Muscle of back (tissue), 13 donors: ENCODE results near the gene PCK2. TPM values are rescaled to one million over a fixed set of nuclear protein-coding genes. Genes with fewer than 3 reads are reported as not detected.
A peak's percentile ranks its signal among the peaks of the same experiment; 100 is the strongest.
"Not testable (repeated sequence)": the region's sequence is repeated elsewhere in the genome, so short reads cannot be mapped to it uniquely, and the experiment has no call there.

Experiments used
- DNase-seq, 3 donors: peaks; one replicate each; pipeline versions ENCODE4 v3.0.0 to v3.0.0-alpha.2; 2013
- long read RNA-seq, 9 donors: transcript quantifications; one replicate each; lab custom pipeline, GENCODE V29; 2026
- polyA plus RNA-seq, 10 donors: library from polyadenylated mRNA; unstranded; fragments of 120-200 nt; gene quantifications; one replicate each; pipeline ENCODE4 v1.2.1, GENCODE V29; 2013; ENCODE audit not compliant: insufficient read length in 10 of 10

PCK2 gene
- polyA plus RNA-seq = 1 to 10 TPM; 2.8 to 6.0 (median 3.5) TPM
- long read RNA-seq, donor 1, partial matches to known transcripts = 0 of 1 reads
- long read RNA-seq, donor 1, other reads (novel, unspliced or antisense) = 0 of 1 reads
- long read RNA-seq, donor 2 = 0 reads
- long read RNA-seq, donor 3 = 0 reads
- long read RNA-seq, donor 4 = 0 reads
- long read RNA-seq, donor 5, partial matches to known transcripts = 0 of 1 reads
- long read RNA-seq, donor 5, other reads (novel, unspliced or antisense) = 0 of 1 reads
- long read RNA-seq, donor 6 = 0 reads
- long read RNA-seq, donor 7 = 0 reads
- long read RNA-seq, donor 8 = 0 reads
- long read RNA-seq, donor 9 = 0 reads

- DNase-seq = peak; percentile 66 to 93 (median 86)
Measured at GRCh38 chr14:24093901-24094840, at the start of gene PCK2. PCK2 (plus strand) TSS chr14:24094311; CDS start chr14:24094406, 95 bp downstream.

GRCh38 chr14:24049002-24049401 is 45.1 kb upstream of the PCK2 start:
- DNase-seq = not testable (repeated sequence)

GRCh38 chr14:24050753-24051152 is 43.4 kb upstream of the PCK2 start:
- not testable (repeated sequence) for DNase-seq

- DNase-seq = no peak
Measured at GRCh38 chr14:24051176-24051788, 42.8 kb upstream of the PCK2 start.

- DNase-seq = peak; percentile 54 to 88 (median 54)
Measured at GRCh38 chr14:24051789-24052655, 42.1 kb upstream of the PCK2 start, which contains the start of gene CARMIL3. CARMIL3 (plus strand) TSS chr14:24052009; CDS start chr14:24052154, 145 bp downstream.

- no peak for DNase-seq
Measured at GRCh38 chr14:24052656-24053547, 41.2 kb upstream of the PCK2 start.

- no peak for DNase-seq
Measured at GRCh38 chr14:24053548-24054323, 40.4 kb upstream of the PCK2 start.

- DNase-seq = no peak
Measured at GRCh38 chr14:24054324-24054641, 39.8 kb upstream of the PCK2 start.

GRCh38 chr14:24054646-24055045 is 39.5 kb upstream of the PCK2 start:
- DNase-seq = no peak

- no peak for DNase-seq
Measured at GRCh38 chr14:24055971-24056799, 37.9 kb upstream of the PCK2 start.

- DNase-seq = no peak
Measured at GRCh38 chr14:24056800-24057184, 37.3 kb upstream of the PCK2 start.

- DNase-seq = no peak
Measured at GRCh38 chr14:24057271-24057670, 36.8 kb upstream of the PCK2 start.

GRCh38 chr14:24057867-24058259 is 36.2 kb upstream of the PCK2 start:
- no peak for DNase-seq

- peak; percentile 38 to 86 (median 77) for DNase-seq
Measured at GRCh38 chr14:24058260-24058950, 35.7 kb upstream of the PCK2 start.

GRCh38 chr14:24058951-24059475 is 35.1 kb upstream of the PCK2 start:
- DNase-seq = no peak

GRCh38 chr14:24059841-24060388 is 34.2 kb upstream of the PCK2 start:
- DNase-seq = no peak

GRCh38 chr14:24060443-24060842 is 33.7 kb upstream of the PCK2 start:
- DNase-seq = no peak
